ENCODE results near the gene ZPR1. TPM values are rescaled to one million over a fixed set of nuclear protein-coding genes. Genes with fewer than 3 reads are reported as not detected.

The ZPR1 gene
- total and polyA plus RNA-seq, 2 donors (not counting 1 experiment from before 2014, with no cell fraction given), result 17.9 to 63.1 TPM

GRCh38 chr11:116823031-116823843, 35.4 kb upstream of the ZPR1 start, which contains the start of gene APOA4:
TSS of gene APOA4 (minus strand) at chr11:116823304. CDS start at chr11:116823191, 113 bp downstream.
- no peak within 1 kb of the TSS for H3K4me2 ChIP-seq (replicated peaks; ENCODE audit: low read depth, low read length, poor library complexity, severe bottlenecking)
- ChIA-PET CTCF (interaction anchor here (0.6 kb wide), 1 partner anchor 22 kb away, joined by 6 read pairs; no protein-coding TSS in a partner anchor), POLR2A (no interaction called here)
- ATAC-seq (ENCODE audit: low read depth) (no peak), DNase-seq (no peak)
- Mint-ChIP-seq H3K4me3 (no peak within 1 kb of the TSS), H3K4me1 (no peaks in the 10 kb centered on the region), H3K27me3 (no peaks in the 10 kb centered on the region), H3K27ac (no peak within 1 kb of the TSS), H3K9me3 (ENCODE audit: insufficient read depth) (no peaks in the 10 kb centered on the region)
- no peaks in the 10 kb centered on the region for H3K4me1 ChIP-seq (ENCODE audit: control insufficient read depth in 2 of 2, insufficient read depth in 2 of 2, low read length in 2 of 2)
- WGBS (ENCODE audit: insufficient coverage), result 85% methylated on average over 13 of the region's 16 CpGs
- H2AFZ ChIP-seq (ENCODE audit: insufficient read depth, low read depth, low read length, poor library complexity, severe bottlenecking), result no peak within 1 kb of the TSS
- H3K27me3 ChIP-seq (replicated peaks in 1 of 4; ENCODE audit: control extremely low read depth in 1 of 4, control insufficient read depth in 3 of 4, insufficient read depth in 4 of 4, low read length in 3 of 4), result peaks cover 0 to 2% (median 0%) of the 10 kb centered on the region in 4 experiments
- TF ChIP-seq CTCF (IDR thresholded peaks at IDR 0.05) (no peak), EZH2 (IDR thresholded peaks at IDR 0.05; ENCODE audit: borderline replicate concordance, insufficient read depth, low read depth, low read length, poor library complexity, severe bottlenecking) (no peak)
- no peaks in the 10 kb centered on the region for H3K79me2 ChIP-seq (ENCODE audit: control insufficient read depth, insufficient read depth, low read length)
- no peaks in the 10 kb centered on the region for H3K9me3 ChIP-seq (ENCODE audit: control extremely low read depth in 1 of 3, control insufficient read depth in 2 of 3, insufficient read depth in 1 of 3, low read length in 2 of 3)
- no peak within 1 kb of the TSS for H3K27ac ChIP-seq (ENCODE audit: low read length in 2 of 2)
- no peaks in the 10 kb centered on the region for H4K20me1 ChIP-seq (ENCODE audit: control insufficient read depth, insufficient read depth, low read length, poor library complexity, severe bottlenecking)
- intact Hi-C loops (cut with micrococcal nuclease), result no loop called here
- no peaks in the 10 kb centered on the region for H3K36me3 ChIP-seq (replicated peaks in 1 of 2; ENCODE audit: control extremely low read depth in 1 of 2, control insufficient read depth in 1 of 2, extremely low read depth in 1 of 2, insufficient read depth in 2 of 2, low read length in 1 of 2)
- no peak within 1 kb of the TSS for H3K4me3 ChIP-seq (ENCODE audit: control extremely low read depth in 1 of 5, extremely low read depth in 1 of 5, insufficient read depth in 1 of 5, low read depth in 2 of 5, low read length in 4 of 5)
- H3K9ac ChIP-seq (ENCODE audit: low read length), result no peak within 1 kb of the TSS

- Histone ChIP-seq H3K4me1 (ENCODE audit: control insufficient read depth in 2 of 2, insufficient read depth in 2 of 2, low read length in 2 of 2) (no peaks in the 10 kb centered on the region), H3K4me3 (ENCODE audit: control extremely low read depth in 1 of 5, extremely low read depth in 1 of 5, insufficient read depth in 1 of 5, low read depth in 2 of 5, low read length in 4 of 5) (no peak overlapping the region), H3K27me3 (replicated peaks in 1 of 4; ENCODE audit: control extremely low read depth in 1 of 4, control insufficient read depth in 3 of 4, insufficient read depth in 4 of 4, low read length in 3 of 4) (peaks cover 0 to 2% (median 0%) of the 10 kb centered on the region in 4 experiments), H3K36me3 (replicated peaks in 1 of 2; ENCODE audit: control extremely low read depth in 1 of 2, control insufficient read depth in 1 of 2, extremely low read depth in 1 of 2, insufficient read depth in 2 of 2, low read length in 1 of 2) (no peaks in the 10 kb centered on the region), H3K9me3 (ENCODE audit: control extremely low read depth in 1 of 3, control insufficient read depth in 2 of 3, insufficient read depth in 1 of 3, low read length in 2 of 3) (no peaks in the 10 kb centered on the region), H3K79me2 (ENCODE audit: control insufficient read depth, insufficient read depth, low read length) (no peaks in the 10 kb centered on the region), H3K27ac (ENCODE audit: low read length in 2 of 2) (no peak overlapping the region), H3K9ac (ENCODE audit: low read length) (no peak overlapping the region), H3K4me2 (replicated peaks; ENCODE audit: low read depth, low read length, poor library complexity, severe bottlenecking) (no peak overlapping the region), H4K20me1 (ENCODE audit: control insufficient read depth, insufficient read depth, low read length, poor library complexity, severe bottlenecking) (no peaks in the 10 kb centered on the region), H2AFZ (ENCODE audit: insufficient read depth, low read depth, low read length, poor library complexity, severe bottlenecking) (no peak overlapping the region)
- H3K4me3 Mint-ChIP-seq, result no peak overlapping the region
- 90% methylated on average over 5 of the region's 5 CpGs for WGBS (ENCODE audit: insufficient coverage)
- H3K4me1 Mint-ChIP-seq, result no peaks in the 10 kb centered on the region
- TF ChIP-seq CTCF (IDR thresholded peaks at IDR 0.05), result no peak
- TF ChIP-seq EZH2 (IDR thresholded peaks at IDR 0.05; ENCODE audit: borderline replicate concordance, insufficient read depth, low read depth, low read length, poor library complexity, severe bottlenecking), result no peak
- POLR2A ChIA-PET, result no interaction called here
- ATAC-seq (ENCODE audit: low read depth) (no peak), DNase-seq (no peak)
- no peaks in the 10 kb centered on the region for H3K9me3 Mint-ChIP-seq (ENCODE audit: insufficient read depth)
- no peak overlapping the region for H3K27ac Mint-ChIP-seq
- intact Hi-C loops (cut with micrococcal nuclease), result no loop called here
- CTCF ChIA-PET, result no interaction called here
- H3K27me3 Mint-ChIP-seq, result no peaks in the 10 kb centered on the region
Observed at GRCh38 chr11:116822575-116822974, 34.8 kb upstream of the ZPR1 start.
